IMR-90 (cell line): ENCODE measurements around the gene COPS9. TPM values are rescaled to one million over a fixed set of nuclear protein-coding genes. Genes with fewer than 3 reads are reported as not detected.

Experiments
- ATAC-seq: fragments of 200-7000 bp; cut with Tn5 transposase; 2 replicates; pipeline ENCODE4 v1.9.1; 2020; ENCODE audit warnings: low read depth, mild to moderate bottlenecking, moderate library complexity
- BruUV-seq: library from RNA; stranded (reverse); fragments of 400-500 nt; replicated peaks from 2 replicates; lab custom pipeline; 2021; lab: Mats Ljungman, UMichigan
- CTCF ChIA-PET: fragments of 300-600 bp; formaldehyde crosslinking; extraction: SDS; loops from one replicate; lab custom pipeline; 2021; ENCODE audit warnings: antibody characterized with exemption; lab: Yijun Ruan, JAX
- POLR2A ChIA-PET: fragments of 300-600 bp; sonication (Branson Sonifier 250); formaldehyde crosslinking; loops from one replicate; lab custom pipeline; 2022; ENCODE audit warnings: antibody characterized with exemption; ENCODE audit not compliant: unreplicated experiment; lab: Charles Lee
- DNase-seq: peaks from one replicate; pipeline ENCODE4 v3.0.0; 2013
- H2AFZ ChIP-seq: replicated peaks from 2 replicates; pipeline ENCODE3; 2013; ENCODE audit warnings: low read length, mild to moderate bottlenecking; ENCODE audit not compliant: poor library complexity
- H2AK5ac ChIP-seq: 2 replicates; pipeline ENCODE4 v1.6.1; 2013; ENCODE audit warnings: low read depth, low read length, inconsistent platforms
- H2AK9ac ChIP-seq: replicated peaks from 2 replicates; pipeline ENCODE3; 2013; ENCODE audit warnings: mild to moderate bottlenecking, low read depth, low read length, moderate library complexity; ENCODE audit not compliant: poor library complexity
- H2BK120ac ChIP-seq: 2 replicates; pipeline ENCODE4 v1.6.1; 2013; ENCODE audit warnings: low read depth, low read length, inconsistent platforms
- H2BK15ac ChIP-seq: 3 replicates; pipeline ENCODE4 v1.6.1; 2013; ENCODE audit warnings: low read depth, low read length, inconsistent platforms
- H2BK20ac ChIP-seq: 2 replicates; pipeline ENCODE4 v1.6.1; 2013; ENCODE audit warnings: low read depth, mild to moderate bottlenecking, inconsistent platforms, low read length, moderate library complexity
- H2BK5ac ChIP-seq: 2 replicates; pipeline ENCODE4 v1.6.1; 2013; ENCODE audit warnings: mild to moderate bottlenecking, low read depth, low read length, inconsistent platforms; ENCODE audit not compliant: poor library complexity, severe bottlenecking
- H3K14ac ChIP-seq: replicated peaks from 2 replicates; pipeline ENCODE4 v1.6.1; 2013; ENCODE audit warnings: low read depth, low read length, inconsistent platforms
- H3K18ac ChIP-seq: 2 replicates; pipeline ENCODE4 v1.6.1; 2013; ENCODE audit warnings: low read depth, low read length, control low read depth
- H3K23ac ChIP-seq: 2 replicates; pipeline ENCODE4 v1.6.1; 2013; ENCODE audit warnings: low read depth, low read length, inconsistent platforms
- H3K27ac ChIP-seq: 2 replicates; pipeline ENCODE4 v1.5.1; 2013; ENCODE audit warnings: mild to moderate bottlenecking, control low read depth, low read length; ENCODE audit not compliant: insufficient read depth
- H3K27me3 ChIP-seq: 2 replicates; pipeline ENCODE4 v1.6.1; 2013; ENCODE audit warnings: low read length; ENCODE audit not compliant: control insufficient read depth, insufficient read depth
- H3K36me3 ChIP-seq: 2 replicates; pipeline ENCODE4 v1.6.1; 2013; ENCODE audit warnings: low read length, mixed read lengths; ENCODE audit not compliant: control insufficient read depth, insufficient read depth
- H3K4ac ChIP-seq: 2 replicates; pipeline ENCODE4 v1.6.1; 2013; ENCODE audit warnings: low read depth, low read length, inconsistent platforms
- H3K4me1 ChIP-seq: 2 replicates; pipeline ENCODE4 v1.6.1; 2013; ENCODE audit warnings: low read length, mixed read lengths; ENCODE audit not compliant: control insufficient read depth, insufficient read depth
- H3K4me2 ChIP-seq: 2 replicates; pipeline ENCODE4 v1.6.1; 2013; ENCODE audit warnings: low read depth, mild to moderate bottlenecking, control low read depth, low read length, moderate library complexity
- H3K4me3 ChIP-seq: 2 replicates; pipeline ENCODE4 v1.5.1; 2013; ENCODE audit warnings: low read depth, mild to moderate bottlenecking, control low read depth, low read length, moderate library complexity; ENCODE audit not compliant: insufficient read depth
- H3K56ac ChIP-seq: 2 replicates; pipeline ENCODE4 v1.6.1; 2013; ENCODE audit warnings: low read length, inconsistent platforms; ENCODE audit not compliant: insufficient read depth; ENCODE audit errors: extremely low read depth
- H3K79me1 ChIP-seq, 2 experiments: 2 replicates each; pipeline ENCODE4 v1.6.1; 2013; ENCODE audit warnings: low read length in 2 of 2, inconsistent platforms in 1 of 2, low read depth in 1 of 2
- H3K9ac ChIP-seq: 2 replicates; pipeline ENCODE4 v1.6.1; 2013; ENCODE audit warnings: low read depth, low read length, control low read depth
- H3K9me1 ChIP-seq: 2 replicates; pipeline ENCODE4 v1.6.1; 2013; ENCODE audit warnings: low read length, inconsistent platforms; ENCODE audit not compliant: insufficient read depth
- H3K9me3 ChIP-seq: 2 replicates; pipeline ENCODE4 v1.6.1; 2013; ENCODE audit warnings: low read length; ENCODE audit not compliant: control insufficient read depth, insufficient read depth
- H4K20me1 ChIP-seq: 2 replicates; pipeline ENCODE4 v1.6.1; 2013; ENCODE audit warnings: low read length, inconsistent platforms; ENCODE audit not compliant: insufficient read depth
- H4K5ac ChIP-seq: 2 replicates; pipeline ENCODE4 v1.6.1; 2013; ENCODE audit warnings: mild to moderate bottlenecking, low read depth, low read length, control low read depth
- H4K8ac ChIP-seq, 2 experiments: 2 replicates each; pipeline ENCODE4 v1.6.1; 2013; ENCODE audit warnings: low read depth in 2 of 2, low read length in 2 of 2, control low read depth in 1 of 2, inconsistent platforms in 1 of 2
- H4K91ac ChIP-seq: 2 replicates; pipeline ENCODE4 v1.6.1; 2013; ENCODE audit warnings: low read depth, low read length, inconsistent platforms; ENCODE audit not compliant: insufficient read depth
- CEBPB ChIP-seq: IDR thresholded peaks from 2 replicates; pipeline ENCODE4 v1.6.1; 2012; ENCODE audit warnings: low read depth, low read length, improper control_type of control experiment
- CHD1 ChIP-seq: IDR thresholded peaks from 2 replicates; pipeline ENCODE4 v1.6.1; 2012; ENCODE audit warnings: low read depth, low read length, improper control_type of control experiment
- FOS ChIP-seq: fragments of 150-350 bp; IDR thresholded peaks from 2 replicates; pipeline ENCODE4 v1.6.1; 2016; ENCODE audit warnings: low read depth, low read length
- MAFK ChIP-seq: IDR thresholded peaks from 2 replicates; pipeline ENCODE4 v1.6.1; 2012; ENCODE audit warnings: low read depth, low read length, improper control_type of control experiment
- MAZ ChIP-seq: IDR thresholded peaks from 2 replicates; pipeline ENCODE4 v1.6.1; 2012; ENCODE audit warnings: low read depth, mild to moderate bottlenecking, low read length, improper control_type of control experiment, moderate library complexity, borderline replicate concordance
- NFE2L2 ChIP-seq: fragments of 150-350 bp; IDR thresholded peaks from 2 replicates; pipeline ENCODE4 v1.6.1; 2016; ENCODE audit warnings: low read depth, mild to moderate bottlenecking, low read length
- RAD21 ChIP-seq: IDR thresholded peaks from 2 replicates; pipeline ENCODE4 v1.6.1; 2012; ENCODE audit warnings: low read length, improper control_type of control experiment
- WGBS, 2 experiments: methylation state at CpG; one replicate each; pipeline versions ENCODE4 v1.1.5 to v1.1.7; 2013; ENCODE audit warnings: missing lambda C conversion rate in 2 of 2; ENCODE audit not compliant: insufficient read length in 1 of 2; ENCODE audit errors: extremely low coverage in 2 of 2; 5-methylcytosine and 5-hydroxymethylcytosine counted together
- dilution Hi-C: fragments of 300-500 bp; cut with HindIII; formaldehyde crosslinking; loops from one replicate; pipeline ENCODE4 v1.14.3; 2018; ENCODE audit warnings: low sequenced_read_pairs; ENCODE audit not compliant: unreplicated experiment
- in situ Hi-C: fragments of 300-500 bp; cut with MboI; formaldehyde crosslinking; loops from 3 replicates; pipeline ENCODE4 v1.14.3; 2019; ENCODE audit warnings: low sequenced_read_pairs, inconsistent platforms, mixed read lengths
- intact Hi-C: fragments of 100-400 bp; cut with micrococcal nuclease; formaldehyde crosslinking; loops from 2 replicates; pipeline ENCODE4 v1.10.0; 2022
- polyA plus RNA-seq, 3 experiments: library from polyadenylated mRNA; depleted of rRNA; stranded (reverse); fragments of >200 nt; gene quantifications; 2 replicates each; pipeline ENCODE4 v1.2.3, GENCODE V29; 2012; ENCODE audit warnings: low replicate concordance in 1 of 3
- total RNA-seq: library from RNA; depleted of rRNA; stranded (reverse); fragments of >200 nt; gene quantifications from 2 replicates; pipeline ENCODE4 v1.2.3, GENCODE V29; 2012

Gene COPS9
- total and polyA plus RNA-seq, 2 of the 4 experiments (the other 2 are of a cell fraction) = 85.9 to 309 TPM

GRCh38 chr2:240168041-240168440 lies 31.9 kb upstream of the COPS9 start:
- BruUV-seq = no TSS peak

More at GRCh38 chr2:240168041-240168440, 31.9 kb upstream of the COPS9 start:
- no peaks in the 10 kb centered on the region for H3K36me3 ChIP-seq
- no peaks in the 10 kb centered on the region for H3K9me1 ChIP-seq
- no peak overlapping the region for H4K5ac ChIP-seq
- H3K9ac ChIP-seq = no peak overlapping the region
- ChIA-PET CTCF (no interaction called here), POLR2A (interaction anchor here (0.5 kb wide), 1 partner anchor 398 kb away, joined by 3 read pairs; no protein-coding TSS in a partner anchor)
- no peaks in the 10 kb centered on the region for H3K79me1 ChIP-seq
- no peak overlapping the region for H3K23ac ChIP-seq
- no peak overlapping the region for H2AK5ac ChIP-seq
- peaks cover 4% of the 10 kb centered on the region; the same call in 1 of the 2 replicates for H3K9me3 ChIP-seq
- H2AFZ ChIP-seq = no peak overlapping the region
- no peak overlapping the region for H2BK20ac ChIP-seq
- H2BK5ac ChIP-seq = no peak overlapping the region
- H2BK15ac ChIP-seq = no peak overlapping the region
- no peak overlapping the region for H3K4ac ChIP-seq
- H3K27me3 ChIP-seq = peaks cover 43% of the 10 kb centered on the region
- no peak overlapping the region for H3K27ac ChIP-seq
- no peak overlapping the region for H2BK120ac ChIP-seq
- no peak overlapping the region for H3K4me3 ChIP-seq
- no peaks in the 10 kb centered on the region for H4K20me1 ChIP-seq
- ATAC-seq (no peak), DNase-seq (no peak)
- no peak for TF ChIP-seq CHD1
- TF ChIP-seq RAD21 = no peak
- TF ChIP-seq FOS = no peak
- TF ChIP-seq CEBPB = no peak
- no peak for TF ChIP-seq MAZ
- no peak for TF ChIP-seq MAFK
- no peak for TF ChIP-seq NFE2L2
- in situ Hi-C loops (no loop called here), dilution Hi-C loops (no loop called here), intact Hi-C loops (no loop called here)
- H3K4me1 ChIP-seq = peaks cover 3% of the 10 kb centered on the region; the same call in 1 of the 2 replicates
- no peak overlapping the region for H3K4me2 ChIP-seq
- no peak overlapping the region for H2AK9ac ChIP-seq
- 66% methylated on average over 11 of the region's 18 CpGs; no CpG with 5 or more reads in 1 of the 2 experiments for WGBS, 2 experiments
- H4K91ac ChIP-seq = no peak overlapping the region
- no peak overlapping the region for H3K14ac ChIP-seq
- no peak overlapping the region for H4K8ac ChIP-seq
- no peak overlapping the region for H3K18ac ChIP-seq
- no peak overlapping the region for H3K56ac ChIP-seq
